Tracheal epithelial cell (primary cell): Measurements from ENCODE around the gene PAQR9. TPM values are rescaled to one million over a fixed set of nuclear protein-coding genes. Genes with fewer than 3 reads are reported as not detected.

Experiments used
- total RNA-seq: library from RNA; depleted of rRNA; stranded (reverse); fragments of >200 nt; gene quantifications from 2 replicates; pipeline ENCODE4 v1.2.1, GENCODE V29; 2014

PAQR9 gene
- total RNA-seq, result not detected in 2 replicates

GRCh38 chr3:142963516-142964448, at the start of gene PAQR9:
Gene PAQR9 (minus strand): TSS chr3:142963674. CDS start chr3:142963336, 338 bp downstream.

GRCh38 chr3:143001369-143002082, 38.1 kb upstream of the PAQR9 start, which contains the start of gene U2SURP:
Gene U2SURP (plus strand): TSS chr3:143001570. CDS start chr3:143001629, 59 bp downstream.

Other genes starting within 250 kb of the PAQR9 start
- gene TRPC1, start 239.6 kb downstream of the PAQR9 start, total RNA-seq, result 7.2 and 13.7 TPM in 2 replicates
- gene PCOLCE2, start 74.6 kb downstream of the PAQR9 start, total RNA-seq, result 1.1 and 5.1 TPM in 2 replicates
- gene U2SURP, start 37.9 kb upstream of the PAQR9 start, total RNA-seq, result 45.8 and 52.0 TPM in 2 replicates
- 2.1 and 38.3 TPM in 2 replicates for gene CHST2, start 156.1 kb upstream of the PAQR9 start, total RNA-seq